NOMO-1 (cell line): ENCODE data around the gene BOLL.
"Not testable (repeated sequence)": the region's sequence is repeated elsewhere in the genome, so short reads cannot be mapped to it uniquely, and the experiment has no call there.

ENCODE experiments used
- DNase-seq, 2 experiments: peaks; one replicate each; lab custom pipeline; 2025; ENCODE audit not compliant: unreplicated experiment in 2 of 2; lab: John Stamatoyannopoulos, UW

Gene BOLL

DNA sequence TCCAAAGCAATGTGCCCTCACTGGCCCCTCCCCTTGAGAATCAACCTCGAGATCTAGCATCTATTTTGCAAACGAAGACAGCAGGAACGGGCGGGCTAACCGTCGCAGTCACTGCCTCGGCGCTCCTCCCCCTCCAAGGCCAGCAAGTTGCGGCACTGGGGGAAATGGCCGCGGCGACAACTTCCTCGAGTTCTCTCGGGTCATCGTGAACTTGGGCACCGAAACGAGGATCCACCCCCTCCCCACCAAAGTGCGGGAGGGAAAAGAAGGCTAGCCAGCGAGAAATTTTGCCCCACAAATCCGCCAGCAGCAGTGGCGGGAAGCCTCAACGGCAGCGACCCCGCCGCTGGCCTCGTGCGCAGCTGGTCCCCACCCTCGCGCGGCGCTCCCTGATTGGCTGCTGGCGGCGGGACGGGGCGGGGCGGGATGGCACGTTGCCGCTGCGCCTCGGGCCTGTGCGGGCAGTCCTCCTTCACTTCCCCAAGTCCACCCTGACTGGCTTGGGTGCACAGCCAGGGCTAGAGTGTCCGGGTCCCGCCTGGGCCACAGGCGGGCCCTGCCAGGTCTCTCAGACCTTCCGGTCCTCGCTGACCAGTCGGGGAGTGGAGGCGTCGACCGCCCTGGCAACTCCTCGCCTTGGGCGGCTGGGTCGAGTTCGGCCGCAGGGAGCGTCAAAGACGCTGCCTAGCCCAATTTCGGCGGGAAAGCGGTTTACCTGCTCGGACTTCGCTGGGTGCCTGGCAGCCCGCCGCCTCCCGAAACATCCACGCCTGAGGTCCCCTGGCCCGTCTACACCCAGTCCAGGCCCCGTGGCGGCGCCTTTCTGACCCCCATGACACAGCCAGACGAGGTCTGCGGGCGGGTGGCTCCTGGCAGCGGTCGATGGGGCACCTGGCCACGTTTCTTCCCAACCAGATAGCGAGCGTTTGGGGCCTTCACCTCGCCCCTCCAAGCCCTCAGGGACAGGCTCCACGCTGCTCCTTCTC is at the start of gene BOLL:
TSS of gene BOLL (minus strand) at position 364 of the 986 bp plus-strand sequence. CDS start 3,469 bp downstream, outside the sequence.
- no peak for DNase-seq

DNA sequence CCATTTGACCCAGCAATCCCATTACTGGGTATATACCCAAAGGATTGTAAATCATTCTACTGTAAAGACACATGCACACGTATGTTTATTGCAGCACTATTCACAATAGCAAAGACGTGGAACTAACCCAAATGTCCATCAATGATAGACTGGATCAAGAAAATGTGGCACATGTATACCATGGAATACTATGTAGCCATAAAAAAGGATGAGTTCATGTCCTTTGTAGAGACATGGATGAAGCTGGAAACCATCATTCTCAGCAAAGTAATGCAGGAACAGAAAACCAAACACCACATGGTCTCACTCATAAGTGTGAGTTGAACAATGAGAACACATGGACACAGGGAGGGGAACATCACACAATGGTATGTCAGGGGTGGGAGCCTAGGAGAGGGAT is 49.7 kb upstream of the BOLL start:
- DNase-seq: not testable (repeated sequence)

- no peak for DNase-seq
These were observed 43.5 kb upstream of the BOLL start for GRCh38 chr2:197828464-197829135.

DNA sequence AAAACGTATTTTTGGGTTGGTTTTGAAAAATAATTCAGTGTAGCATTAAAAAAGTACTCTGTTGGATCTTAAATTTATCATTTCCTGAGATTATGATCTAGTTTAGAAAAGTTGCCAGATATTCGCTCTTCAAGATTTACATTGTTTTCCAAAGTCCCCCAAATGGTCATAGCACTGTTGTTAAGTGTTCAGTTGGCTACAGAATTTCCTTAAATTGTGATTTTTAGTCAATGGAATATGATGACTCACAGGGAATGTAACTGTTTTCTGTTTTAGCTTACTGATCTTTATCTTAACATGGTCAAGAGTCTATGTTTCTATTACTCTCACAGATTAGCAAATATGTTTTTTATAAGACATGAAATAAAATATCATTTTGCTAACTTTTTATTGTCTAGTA is 42.5 kb upstream of the BOLL start:
- no peak for DNase-seq

DNA sequence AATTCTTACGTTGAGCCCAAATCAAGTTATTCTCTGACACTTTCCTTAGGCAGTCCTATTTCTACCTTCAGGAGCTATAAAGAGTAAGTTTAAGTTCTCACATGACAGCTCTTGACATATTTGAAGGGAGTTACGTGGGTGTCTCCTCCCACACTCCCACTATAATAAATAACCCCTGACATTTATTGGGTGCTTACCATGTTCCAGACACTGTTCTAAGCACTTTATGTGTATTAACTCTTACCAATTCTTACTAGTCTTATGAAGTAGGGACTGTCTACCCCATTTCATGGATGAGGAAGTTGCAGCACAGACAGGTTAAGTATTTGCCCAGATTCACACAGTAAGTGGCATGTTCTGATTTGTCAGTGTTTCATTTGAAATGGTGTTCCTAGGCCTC is 37.2 kb upstream of the BOLL start:
- DNase-seq: no peak

DNA sequence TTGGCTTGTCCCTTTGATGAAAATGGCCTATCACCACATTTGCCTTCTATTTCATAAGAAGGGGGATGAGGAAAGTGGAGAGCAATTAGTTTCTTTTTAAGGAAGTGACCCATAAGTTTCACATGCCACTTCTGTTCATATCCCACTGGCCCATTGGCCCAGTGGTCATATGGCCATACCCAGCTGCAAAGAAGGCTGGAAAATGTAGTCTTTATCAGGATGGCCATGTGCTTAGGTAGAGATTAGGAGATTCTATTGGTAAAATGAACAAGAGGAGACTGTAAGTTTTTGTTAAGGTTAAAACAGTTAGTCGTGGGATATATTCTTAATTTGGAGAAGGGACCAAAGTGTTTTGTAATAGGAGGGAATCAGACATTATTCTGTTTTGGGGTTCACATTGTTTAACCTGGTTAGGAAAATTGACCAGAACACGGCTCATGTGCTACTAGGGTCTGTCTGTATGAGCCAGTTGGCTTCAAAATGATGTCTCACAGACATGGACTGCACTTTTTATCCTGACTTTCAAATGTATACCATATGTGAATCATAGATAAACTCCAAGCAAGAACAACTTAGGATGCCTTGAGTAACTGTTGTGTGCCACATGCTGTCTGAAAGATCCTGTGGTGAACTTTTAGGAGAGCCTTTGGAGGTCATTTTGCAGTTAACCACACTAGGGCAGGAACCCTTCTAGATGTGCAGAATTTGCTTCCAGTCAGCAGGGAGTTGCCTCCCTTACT is 36.6 kb upstream of the BOLL start:
- peak; percentile 33 to 70 for DNase-seq

GRCh38 chr2:197814526-197814925 is 29.4 kb upstream of the BOLL start:
- DNase-seq: no peak

- DNase-seq: peak in 1 of 2 experiments; percentile 27
These were observed 28.1 kb upstream of the BOLL start for GRCh38 chr2:197813093-197813787.

- no peak for DNase-seq
These were observed 25.4 kb upstream of the BOLL start for GRCh38 chr2:197810491-197810890.

- DNase-seq: no peak
These were observed 24.9 kb upstream of the BOLL start for GRCh38 chr2:197810016-197810415.

- DNase-seq: no peak
These were observed 23.9 kb upstream of the BOLL start for GRCh38 chr2:197809064-197809463.

DNA sequence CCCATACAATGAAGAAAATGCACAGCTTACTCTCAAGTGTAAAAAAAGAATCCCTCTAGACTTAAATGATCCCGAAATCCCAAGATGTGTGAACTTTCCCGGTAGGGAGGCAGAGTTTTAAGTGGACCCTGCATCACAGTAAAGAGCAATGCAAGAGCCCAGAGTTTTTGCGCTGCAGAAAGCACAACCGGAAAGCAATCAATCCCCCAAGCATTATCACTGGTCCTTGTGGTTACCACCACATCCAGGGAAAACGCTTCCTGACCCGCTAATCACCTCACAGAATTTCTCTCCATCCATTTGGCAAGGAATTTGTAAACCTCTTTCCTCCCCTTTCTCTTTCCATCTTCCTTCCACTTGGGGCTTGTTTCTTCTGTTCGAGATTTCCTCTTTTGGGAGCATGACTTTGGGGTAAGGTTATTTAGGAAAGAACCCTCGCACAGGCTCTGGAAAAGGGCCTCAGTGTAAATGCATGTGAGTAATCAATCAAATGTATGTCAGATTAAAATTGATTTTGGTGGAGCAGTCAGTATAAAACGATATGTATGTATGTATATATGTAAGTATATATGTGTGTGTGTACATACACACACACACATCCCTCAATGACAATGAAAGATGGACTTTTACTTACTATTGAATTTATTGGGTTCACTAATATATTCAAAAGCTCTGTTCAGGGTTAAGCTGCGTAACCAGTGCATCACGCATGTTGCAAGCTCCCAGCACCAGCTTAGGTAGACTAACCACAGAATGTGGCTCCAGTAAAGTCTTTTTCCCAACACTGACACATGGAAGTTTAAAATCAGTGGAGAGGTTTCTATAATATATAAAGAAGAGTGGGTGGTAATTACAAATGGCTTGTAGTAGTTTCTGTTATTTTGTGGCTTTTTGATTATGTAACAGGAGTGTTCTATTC is 20.9 kb upstream of the BOLL start:
- DNase-seq: peak in 1 of 2 experiments; percentile 36

DNA sequence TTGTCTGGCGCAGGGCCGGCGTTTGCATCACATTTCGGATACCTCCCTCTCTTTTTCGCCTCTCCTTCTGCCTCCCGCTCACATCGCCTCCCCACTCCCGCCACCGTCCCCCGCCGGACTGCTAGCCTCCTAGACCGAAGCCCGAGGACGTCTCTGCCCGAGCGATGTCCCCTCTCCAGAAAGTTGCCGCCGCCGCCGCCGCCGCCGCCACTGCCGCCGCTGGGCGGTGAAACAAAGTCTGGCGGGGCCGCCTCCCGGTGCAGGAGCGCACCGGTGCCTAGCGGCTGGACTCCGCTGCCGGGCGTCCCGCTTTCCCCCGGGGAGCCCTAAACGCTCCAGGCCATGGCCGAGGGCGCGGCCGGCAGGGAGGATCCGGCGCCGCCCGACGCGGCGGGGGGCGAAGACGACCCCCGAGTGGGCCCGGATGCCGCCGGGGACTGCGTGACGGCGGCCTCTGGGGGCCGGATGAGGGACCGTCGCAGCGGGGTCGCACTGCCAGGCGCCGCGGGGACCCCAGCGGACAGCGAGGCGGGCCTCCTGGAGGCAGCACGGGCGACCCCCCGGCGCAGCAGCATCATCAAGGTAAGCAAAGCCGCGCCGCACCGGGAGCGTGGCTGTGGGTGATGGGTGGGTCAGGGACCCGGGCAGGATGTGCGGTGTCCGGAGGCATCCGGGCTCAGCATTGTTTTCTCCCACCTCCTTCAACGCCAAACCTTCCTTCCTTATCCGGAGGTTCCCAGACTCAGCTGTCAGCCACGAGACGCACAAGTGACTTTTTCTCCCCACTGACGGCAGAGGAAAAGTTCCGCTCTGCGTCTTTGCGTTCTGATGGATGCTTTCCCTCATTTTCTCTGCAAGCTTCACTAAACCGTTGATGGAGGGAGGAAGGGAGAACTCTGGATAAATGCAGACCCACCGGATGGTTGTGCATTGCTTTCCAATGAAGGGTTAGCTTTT is 19.9 kb upstream of the BOLL start:
- DNase-seq: no peak

GRCh38 chr2:197804049-197804757 is 19.1 kb upstream of the BOLL start, which contains the start of gene PLCL1:
TSS of gene PLCL1 (plus strand) at chr2:197804593.
- DNase-seq: peak; percentile 78 to 79

GRCh38 chr2:197803033-197803444 is 17.9 kb upstream of the BOLL start:
- DNase-seq: peak in 1 of 2 experiments; percentile 42

GRCh38 chr2:197801033-197801432 is 15.9 kb upstream of the BOLL start:
- DNase-seq: no peak

DNA sequence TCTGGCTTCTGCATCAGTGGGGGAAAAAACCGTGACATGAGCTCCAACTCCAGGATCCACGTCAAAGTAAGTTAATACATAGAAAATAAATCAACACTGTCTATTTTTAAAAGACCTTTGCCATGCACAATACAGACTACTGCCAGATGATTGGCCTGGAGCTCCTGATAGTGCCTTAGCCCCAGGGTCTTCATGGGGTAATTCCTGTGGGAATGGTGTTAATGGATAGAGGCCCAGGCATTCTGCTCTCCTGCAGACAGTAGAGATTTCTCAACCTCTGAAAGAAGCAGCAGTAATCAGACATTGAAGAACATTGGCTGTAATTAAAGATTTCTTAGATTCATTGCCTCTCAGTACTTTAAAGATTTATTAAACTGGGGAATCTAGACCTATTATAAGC is 15.0 kb upstream of the BOLL start:
- DNase-seq: no peak

DNA sequence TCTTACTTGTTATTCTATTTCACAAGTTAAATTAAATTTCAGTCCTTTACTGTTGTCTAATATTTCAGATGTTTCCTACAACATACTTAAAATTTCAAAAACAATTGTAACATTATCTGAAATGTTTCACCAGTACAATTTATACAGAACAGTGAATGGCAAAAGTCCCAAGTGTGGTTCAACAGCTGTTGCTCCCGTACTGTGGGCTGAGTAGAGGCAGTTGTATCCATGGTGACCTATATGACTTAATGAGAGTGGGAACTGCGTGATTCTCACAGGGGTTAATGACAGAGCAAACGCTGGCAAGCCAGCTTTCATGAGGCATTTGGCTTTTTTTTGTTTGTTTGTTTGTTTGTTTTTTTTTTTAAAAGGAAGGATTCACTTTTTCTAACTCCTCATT is 13.9 kb upstream of the BOLL start:
- DNase-seq: no peak
